BJ (cell line): ENCODE measurements around the gene SLC66A2. TPM values are rescaled to one million over a fixed set of nuclear protein-coding genes. Genes with fewer than 3 reads are reported as not detected.

Experiments
- CTCF ChIA-PET: fragments of 350-600 bp; formaldehyde crosslinking; extraction: SDS; loops from one replicate; lab custom pipeline; 2021; ENCODE audit warnings: antibody characterized with exemption, inconsistent platforms; lab: Yijun Ruan, JAX
- POLR2A ChIA-PET: fragments of 300-600 bp; sonication (Branson Sonifier 250); formaldehyde crosslinking; extraction: SDS; loops from one replicate; lab custom pipeline; 2021; ENCODE audit warnings: antibody characterized with exemption; lab: Charles Lee
- DNase-seq: peaks from one replicate; pipeline ENCODE4 v3.0.0-alpha.2; 2011; ENCODE audit warnings: low read depth
- H3K27me3 ChIP-seq: 2 replicates; pipeline ENCODE4 v1.6.0; 2011; ENCODE audit warnings: low read length; ENCODE audit not compliant: control insufficient read depth, insufficient read depth
- H3K36me3 ChIP-seq: 2 replicates; pipeline ENCODE4 v1.5.1; 2011; ENCODE audit warnings: low read length; ENCODE audit not compliant: control insufficient read depth, insufficient read depth
- H3K4me3 ChIP-seq: 2 replicates; pipeline ENCODE4 v1.5.1; 2011; ENCODE audit warnings: low read depth, mild to moderate bottlenecking, control low read depth, low read length
- polyA plus RNA-seq: library from polyadenylated mRNA; depleted of rRNA; stranded (reverse); fragments of >200 nt; gene quantifications from 2 replicates; pipeline ENCODE4 v1.2.3, GENCODE V29; 2011
- TF ChIP-seq, protein P1 (sequence below): IDR thresholded peaks from 2 replicates; pipeline ENCODE4 v1.5.1; 2011; ENCODE audit warnings: low read depth, mild to moderate bottlenecking, control low read depth, inconsistent platforms, low read length, moderate library complexity; ENCODE audit not compliant: insufficient read depth

SLC66A2 gene
- polyA plus RNA-seq, 1 experiment = 26.4 TPM

DNA sequence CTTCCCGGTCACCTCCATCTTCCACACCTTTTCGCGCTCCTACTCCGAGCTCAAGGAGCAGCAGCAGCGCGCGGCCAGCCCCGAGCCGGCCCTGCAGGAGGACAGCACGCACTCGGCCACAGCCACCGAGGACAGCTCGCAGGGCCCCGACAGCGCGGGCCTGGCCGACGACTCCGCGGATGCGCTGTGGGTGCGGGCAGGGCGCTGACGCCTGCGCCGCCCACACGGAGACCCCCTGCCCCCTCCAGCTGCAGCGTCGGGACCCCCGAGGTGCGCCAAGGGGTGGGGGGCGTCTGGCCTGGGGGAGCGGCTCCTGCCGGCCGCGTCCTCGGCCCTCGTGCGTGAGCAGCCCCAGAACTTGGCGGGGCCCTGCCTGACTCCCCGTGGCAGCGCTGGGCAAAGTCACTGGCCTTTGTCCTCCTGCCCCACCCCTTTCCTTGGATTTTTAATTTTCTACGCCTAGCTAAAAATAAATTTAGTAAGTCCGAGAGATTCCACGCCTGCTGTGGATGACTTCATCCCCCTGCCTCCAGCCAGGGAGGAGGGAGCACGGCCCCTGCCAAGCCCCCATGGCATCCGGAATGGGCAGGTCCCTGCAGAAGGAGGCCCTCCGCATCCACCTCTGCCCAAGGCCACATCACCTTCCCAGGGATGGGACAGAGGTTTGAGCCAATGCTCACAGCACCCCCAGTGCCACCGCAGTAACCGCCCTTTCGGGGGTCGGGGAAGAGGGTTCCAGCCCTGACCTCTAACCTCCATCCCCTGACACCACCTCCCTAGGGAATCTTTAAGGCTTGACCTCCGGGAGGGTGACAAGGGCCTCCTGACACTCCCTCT lies 51.6 kb downstream of the SLC66A2 start:
- POLR2A ChIA-PET = interaction anchor here (0.6 kb wide), 1 partner anchor 134 kb away, joined by 20 read pairs; the partner anchor contains the start of gene RBFA
- TF ChIP-seq, protein P1, sequence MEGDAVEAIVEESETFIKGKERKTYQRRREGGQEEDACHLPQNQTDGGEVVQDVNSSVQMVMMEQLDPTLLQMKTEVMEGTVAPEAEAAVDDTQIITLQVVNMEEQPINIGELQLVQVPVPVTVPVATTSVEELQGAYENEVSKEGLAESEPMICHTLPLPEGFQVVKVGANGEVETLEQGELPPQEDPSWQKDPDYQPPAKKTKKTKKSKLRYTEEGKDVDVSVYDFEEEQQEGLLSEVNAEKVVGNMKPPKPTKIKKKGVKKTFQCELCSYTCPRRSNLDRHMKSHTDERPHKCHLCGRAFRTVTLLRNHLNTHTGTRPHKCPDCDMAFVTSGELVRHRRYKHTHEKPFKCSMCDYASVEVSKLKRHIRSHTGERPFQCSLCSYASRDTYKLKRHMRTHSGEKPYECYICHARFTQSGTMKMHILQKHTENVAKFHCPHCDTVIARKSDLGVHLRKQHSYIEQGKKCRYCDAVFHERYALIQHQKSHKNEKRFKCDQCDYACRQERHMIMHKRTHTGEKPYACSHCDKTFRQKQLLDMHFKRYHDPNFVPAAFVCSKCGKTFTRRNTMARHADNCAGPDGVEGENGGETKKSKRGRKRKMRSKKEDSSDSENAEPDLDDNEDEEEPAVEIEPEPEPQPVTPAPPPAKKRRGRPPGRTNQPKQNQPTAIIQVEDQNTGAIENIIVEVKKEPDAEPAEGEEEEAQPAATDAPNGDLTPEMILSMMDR = no peak
- Histone ChIP-seq H3K27me3 (no peaks in the 10 kb centered on the region), H3K4me3 (no peak overlapping the region), H3K36me3 (peaks cover 2% of the 10 kb centered on the region)
- no peak for DNase-seq
- CTCF ChIA-PET = interaction anchor here (1.6 kb wide), 1 partner anchor 11 kb away, joined by 4 read pairs; no protein-coding TSS in a partner anchor

DNA sequence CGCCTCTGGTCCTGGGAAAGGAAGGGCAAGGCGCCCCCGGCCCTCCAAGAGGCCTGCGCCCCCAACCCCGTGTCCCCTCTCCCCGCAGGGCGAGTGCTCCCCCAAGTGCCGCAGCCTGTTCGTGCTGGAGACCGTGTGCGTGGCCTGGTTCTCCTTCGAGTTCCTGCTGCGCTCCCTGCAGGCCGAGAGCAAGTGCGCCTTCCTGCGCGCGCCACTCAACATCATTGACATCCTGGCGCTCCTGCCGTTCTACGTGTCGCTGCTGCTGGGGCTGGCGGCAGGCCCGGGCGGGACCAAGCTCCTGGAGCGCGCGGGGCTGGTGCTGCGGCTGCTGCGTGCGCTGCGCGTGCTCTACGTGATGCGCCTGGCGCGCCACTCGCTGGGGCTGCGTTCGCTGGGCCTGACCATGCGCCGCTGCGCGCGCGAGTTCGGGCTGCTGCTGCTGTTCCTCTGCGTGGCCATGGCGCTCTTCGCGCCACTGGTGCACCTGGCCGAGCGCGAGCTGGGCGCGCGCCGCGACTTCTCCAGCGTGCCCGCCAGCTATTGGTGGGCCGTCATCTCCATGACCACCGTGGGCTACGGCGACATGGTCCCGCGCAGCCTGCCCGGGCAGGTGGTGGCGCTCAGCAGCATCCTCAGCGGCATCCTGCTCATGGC lies 52.4 kb downstream of the SLC66A2 start:
- POLR2A ChIA-PET = interaction anchor here (0.6 kb wide), 1 partner anchor 135 kb away, joined by 20 read pairs; the partner anchor contains the start of gene RBFA
- no peak overlapping the region for H3K4me3 ChIP-seq
- no peaks in the 10 kb centered on the region for H3K27me3 ChIP-seq
- H3K36me3 ChIP-seq = peaks cover 2% of the 10 kb centered on the region
- no peak for DNase-seq
- TF ChIP-seq, protein P1 = no peak
- CTCF ChIA-PET = interaction anchor here (1.6 kb wide), 1 partner anchor 12 kb away, joined by 4 read pairs; no protein-coding TSS in a partner anchor

DNA sequence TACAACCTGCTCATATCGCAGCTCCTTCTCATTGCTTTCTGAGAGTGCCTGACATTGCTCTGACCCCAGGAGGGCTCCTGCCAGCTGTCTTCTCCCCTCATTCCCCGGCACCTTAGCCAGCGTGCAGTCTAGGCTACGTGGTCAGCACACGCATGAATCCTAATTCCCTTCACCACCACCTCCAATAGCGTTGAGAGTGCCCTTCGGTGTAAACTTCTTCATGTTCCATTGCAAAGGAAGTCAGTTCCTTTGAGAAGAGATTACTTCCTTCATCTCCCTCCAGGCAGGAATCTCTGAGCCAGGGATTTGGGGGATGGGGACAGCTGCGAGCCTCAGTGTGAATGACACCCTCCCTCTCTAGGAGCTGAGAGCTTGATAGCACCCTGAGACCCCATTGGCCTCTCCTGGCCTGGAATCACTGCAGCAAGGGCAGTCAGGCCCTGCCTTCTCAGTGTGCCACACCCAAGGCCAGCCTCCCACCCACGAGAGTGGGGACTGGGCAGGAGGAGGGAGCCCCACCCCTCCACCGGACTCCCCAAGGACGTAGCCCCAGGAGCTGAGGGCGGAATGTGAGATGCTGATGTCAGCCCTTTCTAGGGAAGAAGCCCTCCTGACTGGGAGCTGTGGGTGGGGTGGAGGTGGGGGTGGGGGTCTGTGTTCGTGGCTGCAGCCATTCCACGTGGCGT lies 53.4 kb downstream of the SLC66A2 start:
- no peak for DNase-seq
- Histone ChIP-seq H3K27me3 (no peaks in the 10 kb centered on the region), H3K4me3 (no peak overlapping the region), H3K36me3 (peaks cover 2% of the 10 kb centered on the region)
- ChIA-PET CTCF (no interaction called here), POLR2A (no interaction called here)
- TF ChIP-seq, protein P1 = no peak

DNA sequence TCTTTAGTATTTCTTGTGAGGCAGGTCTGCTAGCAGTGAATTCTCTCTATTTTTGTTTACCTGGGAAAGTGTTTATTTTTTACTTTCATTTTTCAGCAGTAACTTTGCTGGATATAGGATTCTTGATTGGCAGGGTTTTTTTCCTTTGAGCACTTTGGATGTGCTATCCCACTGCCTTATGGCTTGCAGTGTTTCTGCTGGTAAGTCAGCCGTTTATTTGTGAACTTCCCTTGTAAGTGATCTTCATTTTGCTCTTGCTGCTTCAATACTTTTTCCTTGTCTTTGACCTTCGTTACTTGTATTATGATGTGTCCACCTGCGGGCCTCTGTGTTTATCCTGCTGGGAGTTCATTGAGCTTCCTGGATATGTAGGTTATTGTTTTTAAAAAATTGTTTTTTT lies 54.7 kb downstream of the SLC66A2 start:
- TF ChIP-seq, protein P1 = no peak
- H3K4me3 ChIP-seq = no peak overlapping the region
- ChIA-PET POLR2A (no interaction called here), CTCF (no interaction called here)
- DNase-seq = no peak
- no peaks in the 10 kb centered on the region for H3K27me3 ChIP-seq
- no peaks in the 10 kb centered on the region; the same call in 1 of the 2 replicates for H3K36me3 ChIP-seq
